Naive thymus-derived CD8-positive, alpha-beta T cell (primary cell): Measurements from ENCODE around the gene NFX1. TPM values are rescaled to one million over a fixed set of nuclear protein-coding genes. Genes with fewer than 3 reads are reported as not detected.
"Not testable (repeated sequence)": the region's sequence is repeated elsewhere in the genome, so short reads cannot be mapped to it uniquely, and the experiment has no call there.

Experiments
- ATAC-seq, 2 donors: fragments of 150-1000 bp; cut with Tn5 transposase in 1 of 2; sonication (Bioruptor Pico), chemical (Tn5 transposase) in 1 of 2; 1 replicate in 1 of 2; 2 replicates in 1 of 2; pipeline ENCODE4 v1.10.0; 2021; ENCODE audit warnings: mild to moderate bottlenecking in 2 of 2, moderate library complexity in 2 of 2
- POLR2A ChIA-PET: fragments of 350-600 bp; sonication (Branson Sonifier 250); formaldehyde crosslinking; loops from one replicate; lab custom pipeline; 2021; ENCODE audit warnings: antibody characterized with exemption; lab: Charles Lee
- DNase-seq, 10 donors: peaks; one replicate each; pipeline versions ENCODE4 v3.0.0 to v3.0.0-alpha.2; 2020 to 2022
- H3K27ac Mint-ChIP-seq, 10 donors: one replicate each; pipeline ENCODE4 v1.8.0; 2020 to 2022; ENCODE audit warnings: mild to moderate bottlenecking in 10 of 10, mixed read lengths in 10 of 10, moderate library complexity in 4 of 10, inconsistent platforms in 1 of 10
- H3K27me3 Mint-ChIP-seq, 5 donors: one replicate each; pipeline ENCODE4 v1.8.0; 2021 to 2022; ENCODE audit warnings: mixed read lengths in 5 of 5
- H3K36me3 Mint-ChIP-seq, 3 donors: one replicate each; pipeline ENCODE4 v1.8.0; 2020 to 2022; ENCODE audit warnings: mixed read lengths in 3 of 3, mild to moderate bottlenecking in 2 of 3, inconsistent platforms in 1 of 3
- H3K4me1 Mint-ChIP-seq, 4 donors: one replicate each; pipeline ENCODE4 v1.8.0; 2021 to 2022; ENCODE audit warnings: mixed read lengths in 4 of 4
- H3K4me3 Mint-ChIP-seq, 10 donors: one replicate each; pipeline ENCODE4 v1.8.0; 2020 to 2022; ENCODE audit warnings: mild to moderate bottlenecking in 10 of 10, mixed read lengths in 10 of 10, moderate library complexity in 6 of 10, inconsistent platforms in 1 of 10
- H3K9me3 Mint-ChIP-seq, 9 donors: one replicate each; pipeline ENCODE4 v1.8.0; 2020 to 2022; ENCODE audit warnings: mixed read lengths in 9 of 9, mild to moderate bottlenecking in 3 of 9, inconsistent platforms in 1 of 9, moderate library complexity in 1 of 9
- polyA plus RNA-seq, 3 donors: library from polyadenylated mRNA; unstranded; fragments of 300-500 nt; fragmentation: Illumina TruSeq; gene quantifications; one replicate each; pipeline ENCODE4 v1.2.3, GENCODE V29; 2021
- total RNA-seq, 8 experiments: library from RNA in 2 of 8; stranded (reverse) in 2 of 8; gene quantifications; one replicate each; pipeline ENCODE4 v1.2.3 and lab custom pipeline; 2021 to 2026

NFX1 gene
- total and polyA plus RNA-seq, 5 experiments from 2014 or later = 22.8 to 70.5 (median 42.7) TPM

DNA sequence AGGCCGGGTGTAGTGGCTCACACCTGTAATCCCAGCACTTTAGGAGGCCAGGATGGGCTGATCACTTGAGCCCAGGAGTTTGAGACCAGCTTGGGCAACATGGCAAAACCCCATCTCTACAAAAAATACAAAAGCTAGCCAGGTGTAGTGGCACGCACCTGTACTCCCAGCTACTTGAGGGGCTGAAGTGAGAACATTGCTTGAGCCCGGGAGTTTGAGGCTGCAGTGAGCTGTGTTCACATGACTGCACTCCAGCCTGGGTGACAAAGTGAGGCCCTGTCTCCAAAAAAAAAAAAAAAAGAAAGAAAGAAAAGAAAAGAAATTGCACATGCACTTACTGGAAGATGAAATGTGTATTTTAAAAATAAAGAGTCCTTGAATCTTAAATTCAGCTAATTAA, 26.8 kb downstream of the NFX1 start:
- not testable (repeated sequence) for H3K4me1 Mint-ChIP-seq, DNase-seq, H3K27me3 Mint-ChIP-seq, H3K9me3 Mint-ChIP-seq, ATAC-seq, H3K27ac Mint-ChIP-seq, H3K4me3 Mint-ChIP-seq
- POLR2A ChIA-PET = interaction anchor here (0.7 to 1.7 kb wide), 3 partner anchors 9 to 156 kb away, joined by 3 to 5 read pairs (median 4); partner anchors contain the start of gene NFX1
- peaks cover 21 to 98% (median 39%) of the 10 kb centered on the region in 3 donors for H3K36me3 Mint-ChIP-seq

DNA sequence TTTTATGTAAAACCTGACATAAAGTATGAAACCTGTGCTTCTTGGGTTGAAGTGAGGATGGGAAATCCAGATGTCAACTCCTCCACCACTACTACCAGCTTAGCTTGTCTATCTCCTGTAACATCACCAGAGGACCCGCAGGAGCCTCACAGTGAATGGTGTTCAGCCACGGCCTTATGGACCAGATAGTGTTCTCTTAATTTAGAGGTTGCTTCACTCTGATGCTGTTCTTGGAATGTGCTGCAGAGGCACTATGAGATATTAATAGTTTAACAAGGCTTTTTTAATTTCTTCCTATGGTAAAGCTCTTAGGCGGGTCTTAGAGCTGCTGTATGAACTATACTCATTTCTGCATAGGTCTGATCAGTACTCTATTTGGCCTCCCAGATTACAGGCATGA, 27.9 kb downstream of the NFX1 start:
- Mint-ChIP-seq H3K27me3 (no peaks in the 10 kb centered on the region), H3K4me3 (no peak overlapping the region), H3K4me1 (peaks cover 0 to 2% (median 0%) of the 10 kb centered on the region in 4 donors)

GRCh38 chr9:33318781-33319180, 28.5 kb downstream of the NFX1 start:
- Mint-ChIP-seq H3K9me3 (no peaks in the 10 kb centered on the region), H3K27ac (peak overlapping the region in 1 of 10 donors; percentile 43), H3K27me3 (no peaks in the 10 kb centered on the region), H3K36me3 (peaks cover 26 to 97% (median 33%) of the 10 kb centered on the region in 3 donors), H3K4me1 (peaks cover 0 to 2% (median 0%) of the 10 kb centered on the region in 4 donors), H3K4me3 (no peak overlapping the region)
- POLR2A ChIA-PET = no interaction called here
- ATAC-seq = no peak
- no peak for DNase-seq

More for the DNA sequence above, 27.9 kb downstream of the NFX1 start:
- POLR2A ChIA-PET = interaction anchor here (1.7 kb wide), 1 partner anchor 27 kb away, joined by 5 read pairs; the partner anchor contains the start of gene NFX1
- ATAC-seq = no peak
- H3K9me3 Mint-ChIP-seq = no peaks in the 10 kb centered on the region
- DNase-seq = no peak
- peak overlapping the region in 1 of 10 donors; percentile 59 for H3K27ac Mint-ChIP-seq
- H3K36me3 Mint-ChIP-seq = peaks cover 26 to 98% (median 38%) of the 10 kb centered on the region in 3 donors

DNA sequence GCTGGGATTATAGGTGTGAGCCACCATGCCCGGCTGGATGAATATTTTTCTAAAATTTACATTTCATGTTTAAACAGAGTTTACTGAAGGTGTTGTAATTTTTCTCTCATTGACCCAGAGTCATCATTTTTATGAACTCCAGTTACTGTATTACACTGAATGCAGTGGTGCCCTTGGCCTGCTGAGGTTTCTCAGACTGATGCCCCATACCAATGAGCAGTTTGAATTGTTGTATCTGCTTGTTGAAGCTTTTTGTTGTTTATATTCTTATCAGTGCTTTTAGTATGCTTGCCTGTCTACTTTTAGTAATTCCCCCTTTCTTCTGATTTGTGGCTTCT, 29.9 kb downstream of the NFX1 start:
- Mint-ChIP-seq H3K4me1 (peaks cover 0 to 2% (median 0%) of the 10 kb centered on the region in 4 donors), H3K27ac (no peak overlapping the region), H3K9me3 (no peaks in the 10 kb centered on the region), H3K27me3 (no peaks in the 10 kb centered on the region), H3K36me3 (peaks cover 25 to 95% (median 36%) of the 10 kb centered on the region in 3 donors), H3K4me3 (no peak overlapping the region)
- POLR2A ChIA-PET = no interaction called here
- no peak for DNase-seq
- ATAC-seq = no peak

DNA sequence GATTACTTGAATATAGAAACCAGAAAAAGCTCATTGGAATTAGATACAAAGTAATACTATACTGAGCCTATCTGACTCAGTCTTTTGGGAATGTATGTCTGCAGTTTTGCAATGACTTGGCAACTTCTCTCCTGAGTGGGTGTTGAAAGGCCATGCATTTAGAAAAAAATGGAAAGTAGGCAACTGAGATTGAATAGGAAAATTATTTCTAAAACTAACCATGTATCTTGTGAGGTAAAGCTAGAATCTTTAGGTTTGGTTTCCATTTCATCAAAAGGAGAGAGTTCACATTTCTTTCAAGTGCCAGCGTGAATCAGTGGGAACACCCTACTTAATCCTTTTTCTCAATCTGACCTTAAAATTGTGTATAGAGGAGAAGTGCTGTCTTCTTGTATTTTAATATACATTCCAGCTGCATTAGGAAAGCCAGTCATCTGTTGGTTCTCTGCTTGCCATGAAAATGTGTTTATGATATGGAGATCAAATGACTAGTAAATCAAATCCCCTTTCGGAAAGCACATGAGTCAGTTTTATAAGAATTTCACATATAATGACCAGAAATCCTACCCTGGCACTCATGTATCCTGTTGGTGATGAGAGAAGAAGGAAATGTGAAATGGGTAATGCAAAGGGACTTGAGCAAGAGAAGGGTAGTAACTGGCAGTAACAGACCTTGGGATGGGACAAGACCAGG, 30.4 kb downstream of the NFX1 start:
- Mint-ChIP-seq H3K4me3 (no peak overlapping the region), H3K4me1 (peaks cover 0 to 2% (median 0%) of the 10 kb centered on the region in 4 donors), H3K36me3 (peaks cover 22 to 95% (median 36%) of the 10 kb centered on the region in 3 donors), H3K9me3 (no peaks in the 10 kb centered on the region), H3K27me3 (no peaks in the 10 kb centered on the region), H3K27ac (peak overlapping the region in 1 of 10 donors; percentile 4)
- DNase-seq (no peak), ATAC-seq (no peak)
- POLR2A ChIA-PET = interaction anchor here (1.7 kb wide), 1 partner anchor 30 kb away, joined by 4 read pairs; the partner anchor contains the start of gene NFX1

DNA sequence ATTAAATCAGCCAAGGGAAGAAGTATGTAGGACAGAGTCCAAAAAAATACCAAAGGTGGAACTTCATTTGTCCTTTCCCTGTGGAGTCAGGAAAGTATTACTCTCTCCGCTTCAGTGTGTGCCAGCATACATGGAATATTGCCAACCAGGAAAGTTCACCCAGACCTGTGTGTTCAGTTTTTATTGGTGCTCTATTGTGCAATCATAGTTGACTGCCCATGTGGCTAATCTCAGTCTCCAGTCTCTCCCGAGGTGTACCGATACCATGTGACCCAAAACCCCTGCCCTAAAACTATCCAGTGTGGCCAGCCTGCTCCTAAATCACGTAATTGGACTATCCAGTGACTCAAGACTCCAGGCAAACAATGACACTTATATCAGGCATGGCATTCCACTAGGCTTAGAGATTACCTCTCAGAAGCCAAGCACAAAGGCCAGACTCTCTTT, 38.8 kb downstream of the NFX1 start:
- Mint-ChIP-seq H3K4me1 (peaks cover 0 to 4% (median 1%) of the 10 kb centered on the region in 4 donors), H3K36me3 (peaks cover 20 to 89% (median 35%) of the 10 kb centered on the region in 3 donors), H3K27ac (peak overlapping the region in 2 of 10 donors; percentile 0 to 61), H3K9me3 (no peaks in the 10 kb centered on the region), H3K27me3 (no peaks in the 10 kb centered on the region), H3K4me3 (no peak overlapping the region)
- DNase-seq (no peak), ATAC-seq (no peak)
- POLR2A ChIA-PET = no interaction called here

DNA sequence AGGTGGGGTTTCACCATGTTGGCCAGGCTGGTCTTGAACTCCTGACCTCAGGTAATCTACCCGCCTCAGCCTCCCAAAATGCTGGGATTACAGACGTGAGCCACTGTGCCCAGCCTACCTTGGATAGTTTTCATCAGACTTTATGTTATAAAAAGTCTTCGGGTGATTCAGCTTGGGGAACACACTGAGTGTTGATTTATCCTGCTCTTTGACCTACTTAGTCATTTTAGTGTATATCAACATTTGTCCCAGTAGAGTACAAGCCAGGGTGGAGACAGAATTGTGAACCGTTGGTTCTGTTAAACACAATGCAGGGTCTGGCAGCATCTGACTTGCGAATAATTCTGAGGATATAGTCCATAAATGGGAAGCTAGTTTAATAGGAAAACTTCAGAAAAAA, 39.7 kb downstream of the NFX1 start:
- Mint-ChIP-seq H3K9me3 (no peaks in the 10 kb centered on the region), H3K36me3 (peaks cover 20 to 88% (median 33%) of the 10 kb centered on the region in 3 donors), H3K27ac (peak overlapping the region in 3 of 10 donors; percentile 10 to 53 (median 11)), H3K27me3 (no peaks in the 10 kb centered on the region), H3K4me3 (no peak overlapping the region), H3K4me1 (peaks cover 0 to 4% (median 1%) of the 10 kb centered on the region in 4 donors)
- no peak for DNase-seq
- ATAC-seq = no peak
- POLR2A ChIA-PET = no interaction called here

DNA sequence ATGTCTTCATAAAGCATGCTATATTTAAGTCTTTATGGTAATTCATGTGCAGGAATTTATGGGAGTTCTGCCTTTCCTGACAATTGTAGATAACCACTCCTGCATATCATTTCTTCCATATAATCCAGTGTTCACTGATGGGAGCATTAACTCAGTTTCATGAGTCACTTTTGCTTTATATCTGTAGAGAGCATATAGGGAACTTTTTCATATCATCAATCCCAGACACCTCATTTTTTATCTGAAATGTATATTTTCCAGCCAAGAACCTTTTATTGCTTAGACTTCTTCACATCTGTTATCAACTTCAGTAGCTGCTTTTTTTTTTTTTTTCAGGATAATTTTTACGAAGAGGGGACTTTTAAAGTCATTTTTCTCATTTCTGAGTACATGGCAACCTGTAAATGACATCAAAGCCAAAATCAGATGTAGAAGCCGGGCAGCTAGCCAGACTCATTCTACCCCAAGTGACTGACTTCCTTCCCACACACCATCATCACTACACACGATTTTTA, 41.1 kb downstream of the NFX1 start:
- ATAC-seq = no peak
- no peak for DNase-seq
- Mint-ChIP-seq H3K27ac (peak overlapping the region in 2 of 10 donors; percentile 26 to 43), H3K36me3 (peaks cover 20 to 86% (median 32%) of the 10 kb centered on the region in 3 donors), H3K27me3 (no peaks in the 10 kb centered on the region), H3K4me1 (peaks cover 0 to 4% (median 1%) of the 10 kb centered on the region in 4 donors), H3K9me3 (no peaks in the 10 kb centered on the region), H3K4me3 (no peak overlapping the region)
- POLR2A ChIA-PET = no interaction called here

GRCh38 chr9:33332011-33332410, 41.7 kb downstream of the NFX1 start:
- Mint-ChIP-seq H3K27ac (peak overlapping the region in 3 of 10 donors; percentile 2 to 43 (median 36)), H3K4me3 (no peak overlapping the region), H3K4me1 (peaks cover 0 to 4% (median 1%) of the 10 kb centered on the region in 4 donors), H3K9me3 (no peaks in the 10 kb centered on the region), H3K27me3 (no peaks in the 10 kb centered on the region), H3K36me3 (peaks cover 20 to 86% (median 34%) of the 10 kb centered on the region in 3 donors)
- DNase-seq = no peak
- POLR2A ChIA-PET = no interaction called here
- no peak for ATAC-seq

DNA sequence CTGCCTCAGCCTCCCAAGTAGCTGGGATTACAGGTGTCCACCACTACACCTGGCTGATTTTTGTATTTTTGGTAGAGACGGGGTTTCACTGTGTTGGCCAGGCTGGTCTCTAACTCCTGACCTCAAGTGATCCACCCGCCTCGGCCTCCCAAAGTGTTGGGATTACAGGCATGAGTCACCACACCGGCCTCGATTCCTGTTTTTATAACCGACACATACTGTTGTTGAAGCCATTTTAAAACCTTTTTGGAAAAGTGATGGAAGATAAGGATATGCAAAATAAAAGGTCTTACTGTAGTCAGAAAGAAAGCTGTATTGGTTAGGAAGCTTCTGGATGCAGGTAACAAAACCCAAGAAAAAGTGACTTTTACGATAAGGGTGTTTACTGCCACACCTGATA, 42.6 kb downstream of the NFX1 start:
- H3K27me3 Mint-ChIP-seq, DNase-seq, ATAC-seq, H3K4me1 Mint-ChIP-seq, H3K4me3 Mint-ChIP-seq, H3K27ac Mint-ChIP-seq, H3K9me3 Mint-ChIP-seq, POLR2A ChIA-PET: not testable (repeated sequence)
- H3K36me3 Mint-ChIP-seq = peaks cover 20 to 86% (median 40%) of the 10 kb centered on the region in 3 donors

DNA sequence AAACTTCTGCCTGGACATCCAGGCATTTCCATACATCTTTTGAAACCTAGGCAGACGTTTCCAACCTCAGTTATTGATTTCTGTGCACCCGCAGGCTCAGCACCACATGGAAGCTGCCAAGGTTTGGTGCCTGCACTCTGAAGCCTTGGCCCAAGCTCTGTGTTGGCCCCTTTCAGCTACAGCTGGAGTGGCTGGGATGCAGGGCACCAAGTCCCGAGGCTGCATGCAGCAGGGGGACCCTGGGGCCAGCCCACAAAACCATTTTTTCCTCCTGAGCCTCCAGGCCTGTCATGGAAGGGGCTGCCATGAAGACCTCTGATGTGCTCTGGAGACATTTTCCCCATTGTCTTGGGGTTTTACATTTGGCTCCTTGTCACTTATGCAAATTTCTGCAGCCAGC, 49.9 kb downstream of the NFX1 start:
- H3K27ac Mint-ChIP-seq = peak overlapping the region in 1 of 10 donors; percentile 67
- H3K4me3 Mint-ChIP-seq = no peak overlapping the region
- H3K36me3 Mint-ChIP-seq = peaks cover 20 to 81% (median 35%) of the 10 kb centered on the region in 3 donors
- peaks cover 0 to 10% (median 3%) of the 10 kb centered on the region in 4 donors for H3K4me1 Mint-ChIP-seq
- ATAC-seq (no peak), DNase-seq (no peak)
- H3K27me3 Mint-ChIP-seq = no peaks in the 10 kb centered on the region
- H3K9me3 Mint-ChIP-seq = peaks cover 0 to 19% (median 11%) of the 10 kb centered on the region in 9 donors
- POLR2A ChIA-PET = no interaction called here

DNA sequence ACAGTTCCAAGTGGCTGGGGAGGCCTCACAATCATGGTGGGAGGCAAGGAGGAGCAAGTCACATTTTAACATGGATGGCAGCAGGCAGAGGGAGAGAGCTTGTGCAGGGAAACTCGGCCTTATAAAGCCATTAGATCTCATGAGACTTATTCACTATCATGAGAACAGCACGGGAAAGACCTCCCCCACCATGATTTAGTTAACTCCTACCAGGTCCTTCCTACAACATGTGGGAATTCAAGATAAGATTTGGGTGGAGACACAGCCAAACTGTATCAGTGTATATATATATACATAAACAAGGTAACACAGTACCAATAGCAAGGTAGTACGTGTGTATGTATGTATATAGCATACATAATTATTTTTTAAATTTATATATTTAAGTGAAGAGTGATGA, 50.9 kb downstream of the NFX1 start:
- peak overlapping the region in 2 of 10 donors; percentile 2 to 67 for H3K27ac Mint-ChIP-seq
- DNase-seq (no peak), ATAC-seq (no peak)
- H3K4me1 Mint-ChIP-seq = peaks cover 0 to 10% (median 3%) of the 10 kb centered on the region in 4 donors
- no peak overlapping the region for H3K4me3 Mint-ChIP-seq
- H3K36me3 Mint-ChIP-seq = peaks cover 21 to 85% (median 38%) of the 10 kb centered on the region in 3 donors
- no peaks in the 10 kb centered on the region for H3K27me3 Mint-ChIP-seq
- POLR2A ChIA-PET = no interaction called here
- H3K9me3 Mint-ChIP-seq = peaks cover 0 to 19% (median 11%) of the 10 kb centered on the region in 9 donors

DNA sequence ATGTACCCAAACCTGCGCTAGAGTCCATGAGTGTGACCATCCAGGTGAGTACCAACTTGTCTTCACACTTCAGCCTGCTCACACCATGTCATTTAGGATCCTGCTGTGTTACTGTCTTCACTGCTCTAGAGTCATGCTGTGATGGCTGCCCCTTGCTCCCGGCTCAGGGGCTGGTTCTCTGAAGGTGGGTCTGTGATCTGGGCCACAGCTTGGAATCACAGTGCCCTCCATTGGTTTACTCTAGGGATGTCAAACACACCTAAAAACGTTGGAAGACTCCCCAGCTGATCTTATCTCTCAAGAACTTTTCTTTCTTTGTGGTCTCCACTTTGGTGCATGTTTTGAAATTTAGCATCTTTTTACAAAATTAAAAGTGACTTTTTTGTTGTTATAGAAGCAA, 53.8 kb downstream of the NFX1 start:
- no peak for DNase-seq
- peaks cover 0 to 8% (median 3%) of the 10 kb centered on the region in 4 donors for H3K4me1 Mint-ChIP-seq
- peaks cover 32 to 93% (median 40%) of the 10 kb centered on the region in 3 donors for H3K36me3 Mint-ChIP-seq
- H3K27me3 Mint-ChIP-seq = no peaks in the 10 kb centered on the region
- H3K4me3 Mint-ChIP-seq = no peak overlapping the region
- POLR2A ChIA-PET = no interaction called here
- H3K27ac Mint-ChIP-seq = peak overlapping the region in 2 of 10 donors; percentile 41 to 76
- ATAC-seq = no peak
- peaks cover 0 to 16% (median 11%) of the 10 kb centered on the region in 9 donors for H3K9me3 Mint-ChIP-seq
